ENCODE results near the gene FUT1.
A peak's percentile ranks its signal among the peaks of the same experiment; 100 is the strongest.
"Not testable (repeated sequence)": the region's sequence is repeated elsewhere in the genome, so short reads cannot be mapped to it uniquely, and the experiment has no call there.

FUT1 gene

GRCh38 chr19:48718106-48718505 is 34.3 kb downstream of the FUT1 start:
- DNase-seq (ENCODE audit: low read depth in 2 of 3, low spot score in 1 of 3): not testable (repeated sequence)

- no peak for DNase-seq (ENCODE audit: low read depth in 2 of 3, low spot score in 1 of 3)
Measured at GRCh38 chr19:48716562-48717291, 35.7 kb downstream of the FUT1 start.

GRCh38 chr19:48715681-48716171 is 36.7 kb downstream of the FUT1 start:
- no peak for DNase-seq (ENCODE audit: low read depth in 2 of 3, low spot score in 1 of 3)

- DNase-seq (ENCODE audit: low read depth in 2 of 3, low spot score in 1 of 3): no peak
Measured at GRCh38 chr19:48714759-48715675, 37.4 kb downstream of the FUT1 start.

- peak; percentile 97 to 99 (median 98) for DNase-seq (ENCODE audit: low read depth in 2 of 3, low spot score in 1 of 3)
Measured at GRCh38 chr19:48713864-48714755, 38.3 kb downstream of the FUT1 start.

- no peak for DNase-seq (ENCODE audit: low read depth in 2 of 3, low spot score in 1 of 3)
Measured at GRCh38 chr19:48713041-48713863, 39.2 kb downstream of the FUT1 start.

GRCh38 chr19:48711106-48711662 is 41.3 kb downstream of the FUT1 start:
- DNase-seq (ENCODE audit: low read depth in 2 of 3, low spot score in 1 of 3): no peak

GRCh38 chr19:48708471-48708870 is 44.0 kb downstream of the FUT1 start:
- DNase-seq (ENCODE audit: low read depth in 2 of 3, low spot score in 1 of 3): no peak

GRCh38 chr19:48705431-48705830 is 47.0 kb downstream of the FUT1 start:
- DNase-seq (ENCODE audit: low read depth in 2 of 3, low spot score in 1 of 3): no peak

- DNase-seq (ENCODE audit: low read depth in 2 of 3, low spot score in 1 of 3): no peak
Measured at GRCh38 chr19:48703316-48703715, 49.1 kb downstream of the FUT1 start.

- DNase-seq (ENCODE audit: low read depth in 2 of 3, low spot score in 1 of 3): no peak
Measured at GRCh38 chr19:48702701-48703100, 49.7 kb downstream of the FUT1 start.

GRCh38 chr19:48698046-48698445 is 54.4 kb downstream of the FUT1 start:
- no peak for DNase-seq (ENCODE audit: low read depth in 2 of 3, low spot score in 1 of 3)
